Ishikawa (cell line): ENCODE results near the gene FGGY.

Experiments
- CEBPB ChIP-seq: IDR thresholded peaks from 2 replicates; pipeline ENCODE4 v1.6.1; 2012
- CREB1 ChIP-seq: IDR thresholded peaks from 2 replicates; pipeline ENCODE4 v1.6.1; 2012; ENCODE audit warnings: low read depth
- EGR1 ChIP-seq: IDR thresholded peaks from 2 replicates; pipeline ENCODE4 v1.6.1; 2012
- EP300 ChIP-seq: IDR thresholded peaks from 2 replicates; pipeline ENCODE4 v1.6.1; 2012; ENCODE audit warnings: borderline replicate concordance
- FOXM1 ChIP-seq: IDR thresholded peaks from 2 replicates; pipeline ENCODE4 v1.6.1; 2012; ENCODE audit warnings: low read depth, borderline replicate concordance
- NFIC ChIP-seq: IDR thresholded peaks from 2 replicates; pipeline ENCODE4 v1.6.1; 2012
- RAD21 ChIP-seq: IDR thresholded peaks from 2 replicates; pipeline ENCODE4 v1.6.1; 2012; ENCODE audit warnings: low read depth
- TAF1 ChIP-seq: IDR thresholded peaks from 2 replicates; pipeline ENCODE4 v1.6.1; 2012; ENCODE audit warnings: low read depth, mild to moderate bottlenecking
- TCF12 ChIP-seq: IDR thresholded peaks from 2 replicates; pipeline ENCODE4 v1.6.1; 2012; ENCODE audit warnings: low read depth
- TEAD4 ChIP-seq: IDR thresholded peaks from 2 replicates; pipeline ENCODE4 v1.6.1; 2012
- YY1 ChIP-seq: IDR thresholded peaks from 2 replicates; pipeline ENCODE4 v1.6.1; 2012; ENCODE audit warnings: low read depth
- ZBTB7A ChIP-seq: IDR thresholded peaks from 2 replicates; pipeline ENCODE4 v1.6.1; 2012; ENCODE audit warnings: low read depth
- TF ChIP-seq, protein P1 (sequence below): IDR thresholded peaks from 2 replicates; pipeline ENCODE4 v1.6.1; 2012
- TF ChIP-seq, protein P2 (sequence below): IDR thresholded peaks from 2 replicates; pipeline ENCODE4 v1.6.1; 2012; ENCODE audit warnings: low read depth, mild to moderate bottlenecking
- TF ChIP-seq, protein P3 (sequence below): IDR thresholded peaks from 2 replicates; pipeline ENCODE4 v1.6.1; 2012

The FGGY gene

DNA sequence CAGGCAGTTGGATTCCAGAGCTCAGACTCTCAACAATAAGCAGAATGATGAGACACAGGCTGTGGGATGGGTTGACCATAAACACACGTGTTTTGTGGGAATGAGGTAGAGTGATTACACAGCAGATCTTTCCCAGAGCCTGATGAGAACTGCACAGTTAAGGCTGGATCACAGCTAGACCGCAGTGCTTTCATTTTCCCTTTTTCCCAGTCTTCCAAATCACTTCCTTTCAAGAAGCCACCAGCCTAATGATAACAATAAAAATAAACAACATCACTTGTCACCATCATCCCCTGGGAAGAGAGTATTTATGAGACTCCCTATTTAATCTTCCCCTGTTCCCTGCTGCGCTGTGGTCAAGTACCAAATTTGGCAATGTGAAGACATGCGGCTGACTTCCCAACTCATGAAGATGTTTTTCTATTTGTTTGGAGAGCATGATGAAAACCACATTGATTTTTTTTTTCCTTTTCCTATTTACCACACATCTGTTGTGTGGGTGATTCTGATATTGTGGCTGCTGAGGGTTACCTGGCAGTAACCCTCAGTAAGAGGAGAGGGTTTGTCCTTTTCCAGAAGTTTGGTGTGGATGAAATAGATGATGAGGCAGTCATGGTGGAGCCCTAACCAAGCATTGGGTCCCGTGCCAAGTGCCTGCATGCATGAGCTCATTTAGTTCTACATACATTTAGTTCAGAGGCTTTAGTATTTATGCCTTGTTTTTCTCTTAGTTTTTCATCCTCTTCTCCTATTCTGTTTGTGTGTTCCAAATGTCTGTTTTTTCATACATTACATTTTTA is 268.9 kb downstream of the FGGY start:
- TF ChIP-seq YY1, result no peak

DNA sequence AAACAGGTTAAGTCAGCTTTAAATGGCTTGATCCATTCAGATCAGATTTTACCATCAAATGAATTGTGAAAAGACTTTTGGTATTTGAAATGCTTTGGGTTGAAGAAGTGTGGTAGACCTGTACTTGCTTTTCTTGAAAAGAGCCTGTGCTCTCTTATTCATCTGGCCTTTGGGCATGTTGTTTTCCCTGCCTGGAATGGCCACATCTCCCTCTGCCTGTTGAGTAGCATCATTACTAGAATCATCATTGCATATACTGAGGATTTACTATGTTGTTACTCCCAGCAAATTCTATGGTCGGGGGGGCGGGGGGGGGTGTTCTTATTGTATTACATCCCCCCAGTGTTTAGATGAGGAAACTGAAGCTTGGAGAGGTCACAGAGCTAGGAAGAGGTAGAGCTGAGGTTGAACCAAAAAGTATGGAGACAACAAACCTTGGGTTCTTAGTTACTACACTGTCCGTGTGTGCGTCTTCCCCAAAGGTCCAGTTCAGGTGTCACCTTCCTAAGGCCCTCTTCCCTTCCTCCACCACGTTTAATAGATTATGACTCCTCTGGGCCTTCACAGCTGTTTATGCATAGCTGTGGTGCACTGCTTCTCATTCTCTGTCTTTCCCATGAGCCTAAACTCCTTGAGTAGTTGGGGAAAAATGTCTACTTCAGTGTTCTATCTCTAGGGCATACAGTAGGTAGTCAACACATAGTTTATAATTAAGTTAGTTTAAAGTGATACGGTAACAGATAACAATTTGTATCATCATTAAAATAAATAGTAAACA is 271.5 kb downstream of the FGGY start:
- TF ChIP-seq, protein P1, sequence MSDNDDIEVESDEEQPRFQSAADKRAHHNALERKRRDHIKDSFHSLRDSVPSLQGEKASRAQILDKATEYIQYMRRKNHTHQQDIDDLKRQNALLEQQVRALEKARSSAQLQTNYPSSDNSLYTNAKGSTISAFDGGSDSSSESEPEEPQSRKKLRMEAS, result no peak
- no peak for TF ChIP-seq CEBPB
- no peak for TF ChIP-seq EGR1
- TF ChIP-seq, protein P2, sequence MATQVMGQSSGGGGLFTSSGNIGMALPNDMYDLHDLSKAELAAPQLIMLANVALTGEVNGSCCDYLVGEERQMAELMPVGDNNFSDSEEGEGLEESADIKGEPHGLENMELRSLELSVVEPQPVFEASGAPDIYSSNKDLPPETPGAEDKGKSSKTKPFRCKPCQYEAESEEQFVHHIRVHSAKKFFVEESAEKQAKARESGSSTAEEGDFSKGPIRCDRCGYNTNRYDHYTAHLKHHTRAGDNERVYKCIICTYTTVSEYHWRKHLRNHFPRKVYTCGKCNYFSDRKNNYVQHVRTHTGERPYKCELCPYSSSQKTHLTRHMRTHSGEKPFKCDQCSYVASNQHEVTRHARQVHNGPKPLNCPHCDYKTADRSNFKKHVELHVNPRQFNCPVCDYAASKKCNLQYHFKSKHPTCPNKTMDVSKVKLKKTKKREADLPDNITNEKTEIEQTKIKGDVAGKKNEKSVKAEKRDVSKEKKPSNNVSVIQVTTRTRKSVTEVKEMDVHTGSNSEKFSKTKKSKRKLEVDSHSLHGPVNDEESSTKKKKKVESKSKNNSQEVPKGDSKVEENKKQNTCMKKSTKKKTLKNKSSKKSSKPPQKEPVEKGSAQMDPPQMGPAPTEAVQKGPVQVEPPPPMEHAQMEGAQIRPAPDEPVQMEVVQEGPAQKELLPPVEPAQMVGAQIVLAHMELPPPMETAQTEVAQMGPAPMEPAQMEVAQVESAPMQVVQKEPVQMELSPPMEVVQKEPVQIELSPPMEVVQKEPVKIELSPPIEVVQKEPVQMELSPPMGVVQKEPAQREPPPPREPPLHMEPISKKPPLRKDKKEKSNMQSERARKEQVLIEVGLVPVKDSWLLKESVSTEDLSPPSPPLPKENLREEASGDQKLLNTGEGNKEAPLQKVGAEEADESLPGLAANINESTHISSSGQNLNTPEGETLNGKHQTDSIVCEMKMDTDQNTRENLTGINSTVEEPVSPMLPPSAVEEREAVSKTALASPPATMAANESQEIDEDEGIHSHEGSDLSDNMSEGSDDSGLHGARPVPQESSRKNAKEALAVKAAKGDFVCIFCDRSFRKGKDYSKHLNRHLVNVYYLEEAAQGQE, result no peak
- TF ChIP-seq TEAD4, result no peak
- TF ChIP-seq CREB1, result no peak
- no peak for TF ChIP-seq RAD21
- no peak for TF ChIP-seq EP300
- no peak for TF ChIP-seq FOXM1
- TF ChIP-seq YY1, result no peak
- no peak for TF ChIP-seq TCF12
- TF ChIP-seq, protein P3, sequence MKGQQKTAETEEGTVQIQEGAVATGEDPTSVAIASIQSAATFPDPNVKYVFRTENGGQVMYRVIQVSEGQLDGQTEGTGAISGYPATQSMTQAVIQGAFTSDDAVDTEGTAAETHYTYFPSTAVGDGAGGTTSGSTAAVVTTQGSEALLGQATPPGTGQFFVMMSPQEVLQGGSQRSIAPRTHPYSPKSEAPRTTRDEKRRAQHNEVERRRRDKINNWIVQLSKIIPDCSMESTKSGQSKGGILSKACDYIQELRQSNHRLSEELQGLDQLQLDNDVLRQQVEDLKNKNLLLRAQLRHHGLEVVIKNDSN, result no peak
- TF ChIP-seq TAF1, result no peak
- TF ChIP-seq NFIC, result no peak
- no peak for TF ChIP-seq ZBTB7A

DNA sequence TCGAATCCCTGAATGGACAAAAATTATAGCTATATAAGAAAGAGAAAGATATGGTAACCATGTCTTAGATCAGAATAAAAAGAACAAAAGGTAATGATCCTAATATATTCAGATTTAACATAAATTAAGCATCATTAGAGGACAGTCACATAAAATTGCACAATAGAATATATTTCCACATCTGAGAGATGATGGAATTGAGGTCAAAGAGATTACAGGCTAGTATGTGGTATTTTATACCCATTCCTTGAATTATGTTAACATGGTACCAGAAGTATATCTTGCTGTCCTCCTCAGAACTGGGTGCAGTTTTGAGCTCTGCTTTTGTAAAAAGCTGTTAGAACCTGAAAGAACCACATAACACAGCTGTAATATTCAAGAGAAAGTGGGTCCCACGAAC is 272.3 kb downstream of the FGGY start:
- TF ChIP-seq, protein P2, result no peak
- no peak for TF ChIP-seq EGR1
- no peak for TF ChIP-seq ZBTB7A
- TF ChIP-seq, protein P3, result no peak
- no peak for TF ChIP-seq FOXM1
- TF ChIP-seq, protein P1, result no peak
- no peak for TF ChIP-seq TCF12
- no peak for TF ChIP-seq EP300
- TF ChIP-seq TEAD4, result no peak
- no peak for TF ChIP-seq NFIC
- TF ChIP-seq TAF1, result no peak
- TF ChIP-seq CEBPB, result no peak
- no peak for TF ChIP-seq CREB1
- TF ChIP-seq RAD21, result no peak

DNA sequence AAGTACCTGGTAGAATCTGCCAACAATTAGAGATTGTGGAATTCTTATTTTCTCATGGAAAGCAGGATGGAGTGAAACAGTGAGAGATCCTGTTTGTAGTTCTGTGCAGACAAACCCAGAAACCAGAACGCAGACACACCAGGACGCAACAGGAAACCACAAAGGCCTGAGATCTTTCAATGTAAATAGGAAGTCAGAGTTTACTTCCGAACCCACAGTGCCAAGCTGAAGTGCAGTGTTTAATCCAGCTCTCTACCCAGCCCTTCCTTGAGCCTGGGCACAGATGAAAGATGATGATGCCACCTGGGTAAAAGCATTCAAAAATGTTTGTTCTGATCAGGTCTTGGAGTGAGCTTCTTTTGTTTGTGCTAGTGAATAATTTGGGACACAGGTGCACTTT is 273.6 kb downstream of the FGGY start:
- TF ChIP-seq ZBTB7A (no peak), FOXM1 (no peak), EP300 (no peak), EGR1 (no peak), TCF12 (no peak), TEAD4 (no peak), TAF1 (no peak), CEBPB (no peak), NFIC (no peak), RAD21 (no peak), YY1 (no peak), CREB1 (no peak)
- TF ChIP-seq, protein P1, result no peak
- TF ChIP-seq, protein P2, result no peak
- TF ChIP-seq, protein P3, result no peak
